MM.1S (cell line): Measurements from ENCODE around the gene STIM1.

ENCODE experiments used
- CTCF ChIP-seq: fragments of 300-600 bp; sonication (generic); IDR thresholded peaks from 2 replicates; pipeline ENCODE4 v1.5.1; 2016; ENCODE audit warnings: antibody characterized with exemption, low read length, mixed read lengths
- EZH2 ChIP-seq: fragments of 300-600 bp; sonication (generic); optimal IDR thresholded peaks from 2 replicates; pipeline ENCODE3; 2017; ENCODE audit warnings: low read depth, mild to moderate bottlenecking, antibody characterized with exemption, low read length, mixed read lengths
- EZH2phosphoT487 ChIP-seq: fragments of 300-600 bp; sonication (generic); IDR thresholded peaks from 2 replicates; pipeline ENCODE4 v1.6.1; 2018; ENCODE audit warnings: antibody characterized with exemption, low read length

- TF ChIP-seq CTCF (no peak), EZH2phosphoT487 (no peak), EZH2 (no peak)
Observed at GRCh38 chr11:3916962-3917361, 61.5 kb downstream of the STIM1 start.
